ENCODE measurements around the gene UCN2. TPM values are rescaled to one million over a fixed set of nuclear protein-coding genes. Genes with fewer than 3 reads are reported as not detected.

UCN2 gene
- total RNA-seq, 4 donors from 2014 or later: not detected

DNA sequence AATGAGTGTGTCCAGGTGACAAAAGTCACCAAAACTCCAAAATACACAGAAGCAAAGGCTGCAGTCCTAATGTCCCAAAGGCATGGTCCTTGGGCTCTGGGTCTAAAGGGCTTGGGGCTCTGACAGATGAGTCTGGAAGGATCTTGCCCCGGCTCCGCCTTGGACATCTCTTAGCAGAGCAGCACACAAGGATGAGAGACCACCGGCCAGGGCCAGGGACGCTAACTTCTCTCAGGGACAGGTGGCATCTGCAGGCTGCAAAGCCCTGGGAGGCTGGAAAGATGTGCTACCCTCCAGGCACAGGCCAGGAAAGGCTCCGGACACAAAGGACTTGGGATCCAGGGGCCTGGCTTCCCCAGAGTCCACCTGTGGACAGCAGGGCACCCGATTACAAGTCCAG is 45.5 kb downstream of the UCN2 start:
- intact Hi-C loops (cut with DNase I; ENCODE audit: low total_unique reads) (no loop called here), in situ Hi-C loops (cut with MboI; ENCODE audit: low pct_ligation_motif_present in 1 of 4, low pct_unique_long_range_greater_than_20kb in 1 of 4, low sequenced_read_pairs in 3 of 4) (no loop called here)
- H3K36me3 ChIP-seq: no peaks in the 10 kb centered on the region
- 89% methylated on average over 6 of the region's 6 CpGs; no CpG with 5 or more reads in 1 of the 2 donors for WGBS, 2 donors (ENCODE audit: low coverage in 1 of 2)
- DNase-seq: no peak
- no peaks in the 10 kb centered on the region for H3K9me3 ChIP-seq
- TF ChIP-seq, protein P1, sequence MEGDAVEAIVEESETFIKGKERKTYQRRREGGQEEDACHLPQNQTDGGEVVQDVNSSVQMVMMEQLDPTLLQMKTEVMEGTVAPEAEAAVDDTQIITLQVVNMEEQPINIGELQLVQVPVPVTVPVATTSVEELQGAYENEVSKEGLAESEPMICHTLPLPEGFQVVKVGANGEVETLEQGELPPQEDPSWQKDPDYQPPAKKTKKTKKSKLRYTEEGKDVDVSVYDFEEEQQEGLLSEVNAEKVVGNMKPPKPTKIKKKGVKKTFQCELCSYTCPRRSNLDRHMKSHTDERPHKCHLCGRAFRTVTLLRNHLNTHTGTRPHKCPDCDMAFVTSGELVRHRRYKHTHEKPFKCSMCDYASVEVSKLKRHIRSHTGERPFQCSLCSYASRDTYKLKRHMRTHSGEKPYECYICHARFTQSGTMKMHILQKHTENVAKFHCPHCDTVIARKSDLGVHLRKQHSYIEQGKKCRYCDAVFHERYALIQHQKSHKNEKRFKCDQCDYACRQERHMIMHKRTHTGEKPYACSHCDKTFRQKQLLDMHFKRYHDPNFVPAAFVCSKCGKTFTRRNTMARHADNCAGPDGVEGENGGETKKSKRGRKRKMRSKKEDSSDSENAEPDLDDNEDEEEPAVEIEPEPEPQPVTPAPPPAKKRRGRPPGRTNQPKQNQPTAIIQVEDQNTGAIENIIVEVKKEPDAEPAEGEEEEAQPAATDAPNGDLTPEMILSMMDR (IDR thresholded peaks at IDR 0.05): no peak
- TF ChIP-seq POLR2AphosphoS5 (IDR thresholded peaks at IDR 0.05) (no peak), EP300 (IDR thresholded peaks at IDR 0.05; ENCODE audit: low read depth) (no peak), POLR2A (IDR thresholded peaks at IDR 0.05) (no peak)
- no peak overlapping the region for H3K27ac ChIP-seq
- H3K4me1 ChIP-seq: no peaks in the 10 kb centered on the region
- no peak overlapping the region for H3K4me3 ChIP-seq
- H3K27me3 ChIP-seq: no peaks in the 10 kb centered on the region

DNA sequence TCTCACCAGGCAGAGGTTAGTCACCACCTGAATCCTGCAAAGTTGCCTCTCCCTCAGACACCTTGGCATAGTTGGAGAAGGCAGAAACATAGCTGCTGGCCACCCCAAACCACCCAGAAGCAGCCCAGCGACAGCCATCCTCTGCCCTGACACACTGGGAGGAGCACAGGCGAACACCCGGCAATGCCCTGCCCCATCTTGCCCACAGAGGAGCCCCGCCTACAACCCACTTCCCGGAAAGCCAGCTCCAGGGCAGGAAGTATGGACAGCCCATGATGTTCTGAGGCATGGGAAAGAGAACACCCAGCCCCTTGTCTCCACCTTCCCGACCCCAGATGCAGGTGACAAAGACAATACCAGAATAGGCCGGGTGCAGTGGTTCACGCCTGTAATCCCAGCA is 47.0 kb downstream of the UCN2 start:
- Histone ChIP-seq H3K27me3 (no peaks in the 10 kb centered on the region), H3K4me3 (no peak overlapping the region), H3K27ac (no peak overlapping the region), H3K9me3 (no peaks in the 10 kb centered on the region), H3K4me1 (no peaks in the 10 kb centered on the region), H3K36me3 (no peaks in the 10 kb centered on the region)
- no peak for DNase-seq
- intact Hi-C loops (cut with DNase I; ENCODE audit: low total_unique reads): no loop called here
- WGBS, 2 donors (ENCODE audit: low coverage in 1 of 2): 65% methylated on average over 8 of the region's 8 CpGs; no CpG with 5 or more reads in 1 of the 2 donors
- in situ Hi-C loops (cut with MboI; ENCODE audit: low pct_ligation_motif_present in 1 of 4, low pct_unique_long_range_greater_than_20kb in 1 of 4, low sequenced_read_pairs in 3 of 4): no loop called here
- TF ChIP-seq EP300 (IDR thresholded peaks at IDR 0.05; ENCODE audit: low read depth) (no peak), POLR2AphosphoS5 (IDR thresholded peaks at IDR 0.05) (no peak), POLR2A (IDR thresholded peaks at IDR 0.05) (no peak)
- TF ChIP-seq, protein P1 (IDR thresholded peaks at IDR 0.05): no peak

DNA sequence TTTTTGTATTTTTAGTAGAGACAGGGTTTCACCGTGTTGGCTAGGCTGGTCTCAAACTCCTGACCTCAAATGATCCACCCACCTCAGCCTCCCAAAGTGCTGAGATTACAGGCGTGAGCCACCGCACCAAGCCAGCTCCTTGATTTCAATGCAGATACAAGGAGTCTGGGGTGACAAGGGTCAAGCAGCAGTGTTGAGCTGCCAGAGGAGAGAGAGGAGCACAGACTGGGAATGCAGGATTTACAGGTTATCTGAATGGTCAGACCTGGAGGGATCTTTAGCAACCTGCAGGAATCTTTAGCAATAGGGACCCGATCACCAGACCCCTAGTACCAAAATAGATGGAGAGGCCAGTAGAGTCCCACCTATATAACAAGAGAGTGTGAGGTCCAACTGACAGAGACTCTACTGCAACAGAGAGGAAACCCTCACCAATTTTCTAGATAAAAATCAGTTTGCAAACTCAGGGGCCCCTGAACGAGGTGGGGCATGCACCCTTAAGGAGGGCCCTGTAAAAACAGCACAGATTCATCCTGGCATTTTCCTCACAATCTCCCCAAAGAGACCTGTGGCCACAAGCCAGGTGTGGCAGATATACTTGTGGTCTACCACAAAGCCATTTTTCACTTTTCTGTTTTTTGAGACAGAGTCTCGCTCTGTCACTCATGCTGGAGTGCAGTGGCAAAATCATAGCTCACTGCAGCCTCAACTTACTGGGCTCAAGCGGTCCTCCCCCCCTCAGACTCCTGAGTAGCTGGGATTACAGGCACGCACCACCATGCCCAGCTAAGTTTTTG is 49.0 kb downstream of the UCN2 start:
- intact Hi-C loops (cut with DNase I; ENCODE audit: low total_unique reads): no loop called here
- in situ Hi-C loops (cut with MboI; ENCODE audit: low pct_ligation_motif_present in 1 of 4, low pct_unique_long_range_greater_than_20kb in 1 of 4, low sequenced_read_pairs in 3 of 4): no loop called here
- no peak overlapping the region for H3K4me3 ChIP-seq
- no peaks in the 10 kb centered on the region for H3K9me3 ChIP-seq
- no peaks in the 10 kb centered on the region for H3K27me3 ChIP-seq
- DNase-seq: no peak
- no peak overlapping the region for H3K27ac ChIP-seq
- H3K4me1 ChIP-seq: no peaks in the 10 kb centered on the region
- TF ChIP-seq, protein P1 (IDR thresholded peaks at IDR 0.05): no peak
- TF ChIP-seq POLR2AphosphoS5 (IDR thresholded peaks at IDR 0.05) (no peak), POLR2A (IDR thresholded peaks at IDR 0.05) (no peak), EP300 (IDR thresholded peaks at IDR 0.05; ENCODE audit: low read depth) (no peak)
- WGBS, 2 donors (ENCODE audit: low coverage in 1 of 2): 80 to 100% methylated on average over 1 to 8 of the region's 8 CpGs
- H3K36me3 ChIP-seq: no peaks in the 10 kb centered on the region

Small RNA genes within 50 kb of the gene (small RNA-seq; reads per million reads assigned to genes)
- gene MIR6823: 0 reads per million in 4 donors

Other genes starting within 250 kb of the UCN2 start
- not detected for gene SPINK8, start 230.1 kb downstream of the UCN2 start, total RNA-seq
- gene FBXW12, start 191.6 kb downstream of the UCN2 start, total RNA-seq: not detected
- 100 to 1,000 TPM; 129 to 530 (median 245) TPM for gene PLXNB1, start 133.7 kb downstream of the UCN2 start, total RNA-seq
- gene CCDC51, start 123.7 kb downstream of the UCN2 start, total RNA-seq: 10 to 100 TPM in 2 of 4 donors, 1 to 10 TPM in 2; 2.8 to 14.1 (median 8.2) TPM
- gene TMA7, start 123.5 kb downstream of the UCN2 start, total RNA-seq: 100 to 1,000 TPM; 115 to 279 (median 192) TPM
- 1 to 10 TPM; 1.8 to 4.4 (median 2.9) TPM for gene ATRIP, start 117.0 kb downstream of the UCN2 start, total RNA-seq
- 10 to 100 TPM; 72.9 to 89.4 (median 80.8) TPM for gene SHISA5, start 59.6 kb downstream of the UCN2 start, total RNA-seq
- 1 to 10 TPM in 3 of 4 donors, under 1 TPM in 1; 0.37 to 7.9 (median 6.7) TPM for gene PFKFB4, start 7.0 kb downstream of the UCN2 start, total RNA-seq
- gene COL7A1, start 31.5 kb upstream of the UCN2 start, total RNA-seq: 10 to 100 TPM in 2 of 4 donors, 1 to 10 TPM in 2; 4.8 to 19.1 (median 12.9) TPM
- 100 to 1,000 TPM; 579 to 974 (median 655) TPM for gene UQCRC1, start 45.9 kb upstream of the UCN2 start, total RNA-seq
- 10 to 100 TPM in 1 of 4 donors, not detected in 3; 13.1 TPM for gene TMEM89, start 58.0 kb upstream of the UCN2 start, total RNA-seq
- gene SLC26A6, start 71.7 kb upstream of the UCN2 start, total RNA-seq: 100 to 1,000 TPM; 134 to 282 (median 193) TPM
- gene CELSR3, start 99.1 kb upstream of the UCN2 start, total RNA-seq: 10 to 100 TPM in 1 of 4 donors, 1 to 10 TPM in 3; 1.2 to 15.0 (median 3.9) TPM
- 10 to 100 TPM; 42.3 to 74.6 (median 49.2) TPM for gene NCKIPSD, start 122.1 kb upstream of the UCN2 start, total RNA-seq
- 100 to 1,000 TPM; 169 to 255 (median 225) TPM for gene IP6K2, start 153.4 kb upstream of the UCN2 start, total RNA-seq

Measured in transverse colon (tissue), 4 donors.